Measurements from ENCODE around the gene CCDC149. TPM values are rescaled to one million over a fixed set of nuclear protein-coding genes. Genes with fewer than 3 reads are reported as not detected.

The CCDC149 gene
- total RNA-seq, 2 experiments from 2014 or later: 0.25 to 0.69 TPM

DNA sequence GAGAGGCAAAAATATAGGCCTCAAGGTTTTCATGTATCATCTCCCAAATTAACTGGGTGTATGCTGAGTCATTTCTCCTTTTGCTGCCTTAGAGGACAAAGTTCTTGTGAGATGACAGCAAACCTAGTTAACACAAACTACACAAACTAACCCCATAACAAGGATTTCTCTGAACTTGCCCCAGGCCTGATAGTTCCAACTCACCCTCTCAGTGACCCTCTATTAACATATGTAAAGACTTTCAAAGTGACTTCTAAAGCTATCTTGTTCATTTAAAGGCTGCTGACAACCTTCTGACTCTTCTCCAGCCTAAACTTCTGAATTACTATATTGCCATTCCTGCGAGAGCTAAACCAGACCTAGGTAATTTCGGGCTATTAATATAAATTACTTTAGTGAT, 43.2 kb upstream of the CCDC149 start:
- no peak overlapping the region for H3K4me3 ChIP-seq (ENCODE audit: low read length)
- no peaks in the 10 kb centered on the region for H3K36me3 ChIP-seq (ENCODE audit: insufficient read depth, low read length)
- DNase-seq (no peak), ATAC-seq (ENCODE audit: poor library complexity) (no peak)
- peaks cover 9% of the 10 kb centered on the region for H3K27me3 Mint-ChIP-seq
- no peak overlapping the region for H3K27ac ChIP-seq (ENCODE audit: low read depth in 1 of 2, low read length in 2 of 2)
- TF ChIP-seq, protein P1, sequence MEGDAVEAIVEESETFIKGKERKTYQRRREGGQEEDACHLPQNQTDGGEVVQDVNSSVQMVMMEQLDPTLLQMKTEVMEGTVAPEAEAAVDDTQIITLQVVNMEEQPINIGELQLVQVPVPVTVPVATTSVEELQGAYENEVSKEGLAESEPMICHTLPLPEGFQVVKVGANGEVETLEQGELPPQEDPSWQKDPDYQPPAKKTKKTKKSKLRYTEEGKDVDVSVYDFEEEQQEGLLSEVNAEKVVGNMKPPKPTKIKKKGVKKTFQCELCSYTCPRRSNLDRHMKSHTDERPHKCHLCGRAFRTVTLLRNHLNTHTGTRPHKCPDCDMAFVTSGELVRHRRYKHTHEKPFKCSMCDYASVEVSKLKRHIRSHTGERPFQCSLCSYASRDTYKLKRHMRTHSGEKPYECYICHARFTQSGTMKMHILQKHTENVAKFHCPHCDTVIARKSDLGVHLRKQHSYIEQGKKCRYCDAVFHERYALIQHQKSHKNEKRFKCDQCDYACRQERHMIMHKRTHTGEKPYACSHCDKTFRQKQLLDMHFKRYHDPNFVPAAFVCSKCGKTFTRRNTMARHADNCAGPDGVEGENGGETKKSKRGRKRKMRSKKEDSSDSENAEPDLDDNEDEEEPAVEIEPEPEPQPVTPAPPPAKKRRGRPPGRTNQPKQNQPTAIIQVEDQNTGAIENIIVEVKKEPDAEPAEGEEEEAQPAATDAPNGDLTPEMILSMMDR (IDR thresholded peaks at IDR 0.05): no peak
- intact Hi-C loops (cut with DNase I, micrococcal nuclease): no loop called here
- no peak overlapping the region for H3K4me3 Mint-ChIP-seq
- no peaks in the 10 kb centered on the region for H3K36me3 Mint-ChIP-seq (ENCODE audit: low read depth)
- H3K27ac Mint-ChIP-seq: no peak overlapping the region
- no peaks in the 10 kb centered on the region for H3K27me3 ChIP-seq (ENCODE audit: control insufficient read depth in 1 of 2, insufficient read depth in 2 of 2, low read length in 2 of 2)
- H3K9me3 Mint-ChIP-seq: peaks cover 8% of the 10 kb centered on the region
- peaks cover 8 to 11% of the 10 kb centered on the region in 2 experiments for H3K9me3 ChIP-seq (ENCODE audit: control insufficient read depth in 1 of 2, insufficient read depth in 1 of 2, low read length in 2 of 2)
- ChIA-PET POLR2A (no interaction called here), CTCF (no interaction called here)
- no peaks in the 10 kb centered on the region for H3K4me1 ChIP-seq (ENCODE audit: insufficient read depth, low read length)
- no peaks in the 10 kb centered on the region for H3K4me1 Mint-ChIP-seq (ENCODE audit: low read depth)

DNA sequence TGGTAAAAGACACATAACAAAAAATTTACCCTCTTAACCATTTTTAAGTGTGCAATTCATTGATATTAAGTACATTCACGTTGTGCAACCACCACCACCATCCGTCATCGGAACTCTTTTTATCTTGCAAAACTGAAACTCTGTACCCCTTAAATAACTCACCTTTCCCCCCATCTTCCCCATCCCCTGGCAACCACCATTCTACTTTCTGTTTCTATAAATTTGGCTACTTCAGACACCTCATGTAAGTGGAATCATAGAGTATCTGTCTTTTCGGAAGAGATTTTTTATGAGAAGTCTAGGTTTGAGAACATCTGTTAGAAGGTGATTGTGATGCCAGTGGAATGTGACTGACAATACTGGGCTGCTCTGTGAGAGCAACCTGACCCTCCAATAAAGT, 39.8 kb upstream of the CCDC149 start:
- Histone ChIP-seq H3K36me3 (ENCODE audit: insufficient read depth, low read length) (no peaks in the 10 kb centered on the region), H3K27me3 (ENCODE audit: control insufficient read depth in 1 of 2, insufficient read depth in 2 of 2, low read length in 2 of 2) (no peaks in the 10 kb centered on the region), H3K27ac (ENCODE audit: low read depth in 1 of 2, low read length in 2 of 2) (no peak overlapping the region), H3K4me1 (ENCODE audit: insufficient read depth, low read length) (no peaks in the 10 kb centered on the region), H3K9me3 (ENCODE audit: control insufficient read depth in 1 of 2, insufficient read depth in 1 of 2, low read length in 2 of 2) (peaks cover 3 to 11% of the 10 kb centered on the region in 2 experiments), H3K4me3 (ENCODE audit: low read length) (no peak overlapping the region)
- H3K9me3 Mint-ChIP-seq: peaks cover 2% of the 10 kb centered on the region
- ATAC-seq (ENCODE audit: poor library complexity) (no peak), DNase-seq (no peak)
- peaks cover 9% of the 10 kb centered on the region for H3K27me3 Mint-ChIP-seq
- no peak overlapping the region for H3K27ac Mint-ChIP-seq
- POLR2A ChIA-PET: no interaction called here
- CTCF ChIA-PET: no interaction called here
- intact Hi-C loops (cut with DNase I, micrococcal nuclease): no loop called here
- H3K4me3 Mint-ChIP-seq: no peak overlapping the region
- no peaks in the 10 kb centered on the region for H3K4me1 Mint-ChIP-seq (ENCODE audit: low read depth)
- TF ChIP-seq, protein P1 (IDR thresholded peaks at IDR 0.05): no peak
- H3K36me3 Mint-ChIP-seq (ENCODE audit: low read depth): no peaks in the 10 kb centered on the region

DNA sequence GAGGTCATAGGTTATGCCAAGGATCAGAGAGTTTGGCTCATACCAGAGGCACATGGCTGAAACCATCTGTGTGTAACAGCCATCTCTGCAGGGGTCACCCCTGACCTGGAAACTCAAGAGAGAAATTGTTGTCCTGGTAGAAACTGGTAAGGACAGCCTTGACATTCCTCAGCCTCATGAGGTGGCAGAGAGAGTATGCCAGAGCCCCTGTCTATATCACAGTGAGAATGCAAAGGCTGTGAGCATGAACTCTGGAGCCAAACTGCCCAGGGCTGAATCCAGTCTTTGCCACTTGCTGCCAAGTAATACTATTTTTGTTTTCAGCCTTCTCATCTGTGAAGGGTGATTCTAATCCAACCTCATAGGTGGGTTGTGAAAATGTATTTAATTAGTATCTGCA, 37.1 kb upstream of the CCDC149 start:
- H3K36me3 ChIP-seq (ENCODE audit: insufficient read depth, low read length): no peaks in the 10 kb centered on the region
- no peak for DNase-seq
- H3K36me3 Mint-ChIP-seq (ENCODE audit: low read depth): no peaks in the 10 kb centered on the region
- peaks cover 3 to 11% of the 10 kb centered on the region in 2 experiments for H3K9me3 ChIP-seq (ENCODE audit: control insufficient read depth in 1 of 2, insufficient read depth in 1 of 2, low read length in 2 of 2)
- H3K4me1 ChIP-seq (ENCODE audit: insufficient read depth, low read length): no peaks in the 10 kb centered on the region
- no peaks in the 10 kb centered on the region for H3K27me3 ChIP-seq (ENCODE audit: control insufficient read depth in 1 of 2, insufficient read depth in 2 of 2, low read length in 2 of 2)
- H3K4me3 Mint-ChIP-seq: no peak overlapping the region
- TF ChIP-seq, protein P1 (IDR thresholded peaks at IDR 0.05): no peak
- CTCF ChIA-PET: no interaction called here
- ATAC-seq (ENCODE audit: poor library complexity): no peak
- H3K4me3 ChIP-seq (ENCODE audit: low read length): no peak overlapping the region
- no peaks in the 10 kb centered on the region for H3K4me1 Mint-ChIP-seq (ENCODE audit: low read depth)
- no peaks in the 10 kb centered on the region for H3K9me3 Mint-ChIP-seq
- peaks cover 9% of the 10 kb centered on the region for H3K27me3 Mint-ChIP-seq
- intact Hi-C loops (cut with DNase I, micrococcal nuclease): no loop called here
- H3K27ac ChIP-seq (ENCODE audit: low read depth in 1 of 2, low read length in 2 of 2): no peak overlapping the region
- no peak overlapping the region for H3K27ac Mint-ChIP-seq
- POLR2A ChIA-PET: no interaction called here

All from CD4-positive, alpha-beta T cell (primary cell).